ENCODE data around the gene PLCXD1. TPM values are rescaled to one million over a fixed set of nuclear protein-coding genes. Genes with fewer than 3 reads are reported as not detected.

Gene PLCXD1
- total and polyA plus RNA-seq, 9 of the 15 experiments (the other 6 are each of a cell fraction or from before 2014, with no cell fraction given): 6.0 to 60.2 (median 39.5) TPM

DNA sequence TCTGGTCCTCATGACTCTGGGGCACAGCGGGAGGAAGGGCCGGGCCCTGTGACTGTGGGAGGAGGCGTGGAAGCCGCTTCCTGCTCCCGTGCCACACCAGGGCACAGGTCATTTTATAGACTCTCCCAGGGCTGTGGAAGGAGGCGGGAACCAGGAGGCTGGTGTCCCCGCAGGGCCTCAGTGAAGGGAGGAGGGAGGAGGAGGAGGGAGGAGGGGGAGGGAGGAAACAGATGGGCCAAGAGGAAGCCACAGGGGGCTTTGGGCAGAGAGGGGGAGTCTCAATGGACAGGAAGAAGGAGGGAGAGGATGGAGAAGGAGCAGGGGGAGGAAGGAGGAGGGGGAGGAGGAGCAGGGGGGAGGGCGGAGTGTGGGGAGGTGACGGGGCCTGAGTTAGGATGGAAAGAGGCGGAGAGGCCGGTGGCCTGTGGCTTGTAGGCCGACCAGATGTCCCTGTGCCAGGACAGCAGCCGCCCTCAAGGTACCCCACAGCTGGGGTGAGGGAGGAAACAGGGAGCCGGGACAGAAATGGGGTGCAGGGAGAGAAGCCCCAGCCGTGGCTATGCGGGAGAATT is 6.2 kb upstream of the PLCXD1 start:
- WGBS (ENCODE audit: insufficient coverage, low coverage, missing lambda C conversion rate): 84% methylated on average over 5 of the region's 16 CpGs
- no peak overlapping the region for H3K9ac ChIP-seq (ENCODE audit: insufficient read depth in 1 of 2, low read depth in 2 of 2, low read length in 2 of 2)
- FAIRE-seq: no peak
- no peak for ATAC-seq
- H3K9me1 ChIP-seq (ENCODE audit: control insufficient read depth, insufficient read depth, low read length): no peaks in the 10 kb centered on the region
- H3K4me3 ChIP-seq: no peak overlapping the region
- no peaks in the 10 kb centered on the region for H3K9me3 ChIP-seq (replicated peaks; ENCODE audit: control insufficient read depth, insufficient read depth, low read depth, low read length)
- no peaks in the 10 kb centered on the region for H4K20me1 ChIP-seq (replicated peaks; ENCODE audit: control insufficient read depth, insufficient read depth, low read length)
- in situ Hi-C loops (cut with MboI): no loop called here
- H3K27me3 ChIP-seq (ENCODE audit: control insufficient read depth in 2 of 2, insufficient read depth in 2 of 2, low read length in 2 of 2): no peaks in the 10 kb centered on the region
- no peak overlapping the region for H3K27ac ChIP-seq (ENCODE audit: extremely low read depth, low read depth, low read length)
- DNase-seq (ENCODE audit: extremely low read depth in 1 of 4, low spot score in 3 of 4): no peak
- no peak overlapping the region for H2AFZ ChIP-seq (ENCODE audit: low read depth, low read length)
- no peaks in the 10 kb centered on the region for H3K36me3 ChIP-seq (ENCODE audit: control insufficient read depth, insufficient read depth, low read length)
- no peaks in the 10 kb centered on the region; the same call in 2 of the 3 replicates for H3K79me2 ChIP-seq (ENCODE audit: control insufficient read depth, insufficient read depth, low read length)
- no peak overlapping the region for H3K4me2 ChIP-seq (ENCODE audit: insufficient read depth, low read length)
- no TSS peak for BruUV-seq (replicated peaks)
- intact Hi-C loops (cut with micrococcal nuclease): no loop called here
- TF ChIP-seq, protein P1, sequence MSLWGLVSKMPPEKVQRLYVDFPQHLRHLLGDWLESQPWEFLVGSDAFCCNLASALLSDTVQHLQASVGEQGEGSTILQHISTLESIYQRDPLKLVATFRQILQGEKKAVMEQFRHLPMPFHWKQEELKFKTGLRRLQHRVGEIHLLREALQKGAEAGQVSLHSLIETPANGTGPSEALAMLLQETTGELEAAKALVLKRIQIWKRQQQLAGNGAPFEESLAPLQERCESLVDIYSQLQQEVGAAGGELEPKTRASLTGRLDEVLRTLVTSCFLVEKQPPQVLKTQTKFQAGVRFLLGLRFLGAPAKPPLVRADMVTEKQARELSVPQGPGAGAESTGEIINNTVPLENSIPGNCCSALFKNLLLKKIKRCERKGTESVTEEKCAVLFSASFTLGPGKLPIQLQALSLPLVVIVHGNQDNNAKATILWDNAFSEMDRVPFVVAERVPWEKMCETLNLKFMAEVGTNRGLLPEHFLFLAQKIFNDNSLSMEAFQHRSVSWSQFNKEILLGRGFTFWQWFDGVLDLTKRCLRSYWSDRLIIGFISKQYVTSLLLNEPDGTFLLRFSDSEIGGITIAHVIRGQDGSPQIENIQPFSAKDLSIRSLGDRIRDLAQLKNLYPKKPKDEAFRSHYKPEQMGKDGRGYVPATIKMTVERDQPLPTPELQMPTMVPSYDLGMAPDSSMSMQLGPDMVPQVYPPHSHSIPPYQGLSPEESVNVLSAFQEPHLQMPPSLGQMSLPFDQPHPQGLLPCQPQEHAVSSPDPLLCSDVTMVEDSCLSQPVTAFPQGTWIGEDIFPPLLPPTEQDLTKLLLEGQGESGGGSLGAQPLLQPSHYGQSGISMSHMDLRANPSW (CRISPR knock-in tag; IDR thresholded peaks at IDR 0.05): no peak
- TF ChIP-seq, protein P2, sequence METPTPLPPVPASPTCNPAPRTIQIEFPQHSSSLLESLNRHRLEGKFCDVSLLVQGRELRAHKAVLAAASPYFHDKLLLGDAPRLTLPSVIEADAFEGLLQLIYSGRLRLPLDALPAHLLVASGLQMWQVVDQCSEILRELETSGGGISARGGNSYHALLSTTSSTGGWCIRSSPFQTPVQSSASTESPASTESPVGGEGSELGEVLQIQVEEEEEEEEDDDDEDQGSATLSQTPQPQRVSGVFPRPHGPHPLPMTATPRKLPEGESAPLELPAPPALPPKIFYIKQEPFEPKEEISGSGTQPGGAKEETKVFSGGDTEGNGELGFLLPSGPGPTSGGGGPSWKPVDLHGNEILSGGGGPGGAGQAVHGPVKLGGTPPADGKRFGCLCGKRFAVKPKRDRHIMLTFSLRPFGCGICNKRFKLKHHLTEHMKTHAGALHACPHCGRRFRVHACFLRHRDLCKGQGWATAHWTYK (CRISPR knock-in tag; IDR thresholded peaks at IDR 0.05): peak; percentile 65; the same call in 1 of the 2 replicates
- ChIA-PET CTCF (ENCODE audit: low intra/inter-chr PET ratio) (no interaction called here), POLR2A (no interaction called here)
- peaks cover 4 to 33% of the 10 kb centered on the region in 2 experiments; a peak in 4 of 5 replicates for H3K4me1 ChIP-seq (replicated peaks in 1 of 2; ENCODE audit: control insufficient read depth in 2 of 2, insufficient read depth in 2 of 2, low read length in 2 of 2)
